T1000 (cell line): Measurements from ENCODE around the gene COL2A1.
A peak's percentile ranks its signal among the peaks of the same experiment; 100 is the strongest.

ENCODE experiments used
- DNase-seq: peaks from one replicate; lab custom pipeline; 2025; ENCODE audit warnings: mixed read lengths; lab: John Stamatoyannopoulos, UW

Gene COL2A1

GRCh38 chr12:48030173-48030650, 25.9 kb upstream of the COL2A1 start:
- DNase-seq: no peak

GRCh38 chr12:48029491-48030172, 25.4 kb upstream of the COL2A1 start:
- no peak for DNase-seq

GRCh38 chr12:48028541-48029431, 24.5 kb upstream of the COL2A1 start:
- DNase-seq: no peak

- no peak for DNase-seq
Observed at GRCh38 chr12:48027183-48028002, 23.1 kb upstream of the COL2A1 start.

GRCh38 chr12:48026060-48026827, 22.0 kb upstream of the COL2A1 start:
- DNase-seq: no peak

- DNase-seq: no peak
Observed at GRCh38 chr12:48025281-48025680, 21.0 kb upstream of the COL2A1 start.

- DNase-seq: no peak
Observed at GRCh38 chr12:48024735-48025134, 20.5 kb upstream of the COL2A1 start.

GRCh38 chr12:48023386-48023785, 19.1 kb upstream of the COL2A1 start:
- DNase-seq: no peak

- DNase-seq: no peak
Observed at GRCh38 chr12:48022676-48023385, 18.6 kb upstream of the COL2A1 start.

GRCh38 chr12:48022180-48022521, 17.9 kb upstream of the COL2A1 start:
- DNase-seq: no peak

GRCh38 chr12:48021485-48022179, 17.4 kb upstream of the COL2A1 start:
- DNase-seq: peak; percentile 80

- no peak for DNase-seq
Observed at GRCh38 chr12:48019639-48020265, 15.5 kb upstream of the COL2A1 start.

- DNase-seq: no peak
Observed at GRCh38 chr12:48018618-48018995, 14.3 kb upstream of the COL2A1 start.

- no peak for DNase-seq
Observed at GRCh38 chr12:48017921-48018617, 13.8 kb upstream of the COL2A1 start.

GRCh38 chr12:48017496-48017895, 13.2 kb upstream of the COL2A1 start:
- no peak for DNase-seq

- no peak for DNase-seq
Observed at GRCh38 chr12:48016373-48017020, 12.2 kb upstream of the COL2A1 start.

GRCh38 chr12:48015954-48016353, 11.7 kb upstream of the COL2A1 start:
- no peak for DNase-seq

GRCh38 chr12:48015129-48015528, 10.9 kb upstream of the COL2A1 start:
- no peak for DNase-seq

GRCh38 chr12:48013287-48013686, 9.0 kb upstream of the COL2A1 start:
- no peak for DNase-seq
